GM13976 (cell line): ENCODE results near the gene SELP.

Experiments used
- DNase-seq: peaks from one replicate; pipeline ENCODE4 v3.0.0; 2012; ENCODE audit warnings: low spot score
- CTCF ChIP-seq: IDR thresholded peaks from 2 replicates; pipeline ENCODE4 v1.5.1; 2012; ENCODE audit warnings: borderline replicate concordance, mild to moderate bottlenecking; ENCODE audit not compliant: insufficient read depth; ENCODE audit errors: extremely low read depth, missing control alignments, control extremely low read depth
- in situ Hi-C: fragments of 300-500 bp; cut with MboI; formaldehyde crosslinking; loops from one replicate; pipeline ENCODE4 v1.12.0; 2022; ENCODE audit warnings: low sequenced_read_pairs, mixed read lengths, inconsistent platforms; ENCODE audit not compliant: unreplicated experiment

The SELP gene

GRCh38 chr1:169577981-169578738 is 51.8 kb downstream of the SELP start:
- in situ Hi-C loops, result no loop called here
- no peak for TF ChIP-seq CTCF
- no peak for DNase-seq

GRCh38 chr1:169576935-169577331 is 53.0 kb downstream of the SELP start:
- in situ Hi-C loops, result no loop called here
- no peak for DNase-seq
- no peak for TF ChIP-seq CTCF

- in situ Hi-C loops, result no loop called here
Observed at GRCh38 chr1:169576241-169576934, 53.5 kb downstream of the SELP start.

GRCh38 chr1:169574336-169574735 is 55.6 kb downstream of the SELP start:
- no peak for DNase-seq
- TF ChIP-seq CTCF, result no peak
- in situ Hi-C loops, result no loop called here

More at GRCh38 chr1:169576241-169576934, 53.5 kb downstream of the SELP start:
- DNase-seq, result no peak
- no peak for TF ChIP-seq CTCF

- in situ Hi-C loops, result no loop called here
- TF ChIP-seq CTCF, result no peak
- no peak for DNase-seq
Observed at GRCh38 chr1:169572187-169572586, 57.7 kb downstream of the SELP start.

- no peak for TF ChIP-seq CTCF
- DNase-seq, result no peak
- in situ Hi-C loops, result no loop called here
Observed at GRCh38 chr1:169571450-169571849, 58.5 kb downstream of the SELP start.
